Caco-2 (cell line): Measurements from ENCODE around the gene LSMEM2. TPM values are rescaled to one million over a fixed set of nuclear protein-coding genes. Genes with fewer than 3 reads are reported as not detected.

Experiments
- BruUV-seq: library from RNA; stranded (reverse); fragments of 400-500 nt; replicated peaks from 2 replicates; lab custom pipeline; 2021; lab: Mats Ljungman, UMichigan
- CTCF ChIA-PET: fragments of 300-600 bp; sonication (Branson Sonifier 250); formaldehyde crosslinking; loops from one replicate; lab custom pipeline; 2022; ENCODE audit warnings: antibody characterized with exemption; lab: Charles Lee
- POLR2A ChIA-PET: fragments of 300-600 bp; sonication (Branson Sonifier 250); formaldehyde crosslinking; loops from one replicate; lab custom pipeline; 2022; ENCODE audit warnings: antibody characterized with exemption; lab: Charles Lee
- DNase-seq, 2 experiments: peaks; one replicate each; pipeline versions ENCODE4 v3.0.0 to v3.0.0-alpha.2; 2020 to 2022
- H3K27me3 ChIP-seq: replicated peaks from 2 replicates; pipeline ENCODE4 v1.6.0; 2011; ENCODE audit warnings: low read length; ENCODE audit not compliant: control insufficient read depth, insufficient read depth
- H3K36me3 ChIP-seq: 2 replicates; pipeline ENCODE4 v1.5.1; 2011; ENCODE audit warnings: low read length; ENCODE audit not compliant: control insufficient read depth, insufficient read depth
- H3K4me1 ChIP-seq: fragments of 250-450 bp; sonication (Bioruptor Pico); 2 replicates; pipeline ENCODE4 v1.5.1; 2020; ENCODE audit warnings: mild to moderate bottlenecking
- H3K4me3 ChIP-seq: 2 replicates; pipeline ENCODE4 v1.5.1; 2011; ENCODE audit warnings: low read depth, mild to moderate bottlenecking, control low read depth, low read length
- H3K9me3 ChIP-seq: fragments of 250-450 bp; sonication (Bioruptor Pico); 2 replicates; pipeline ENCODE4 v1.5.1; 2020; ENCODE audit warnings: mild to moderate bottlenecking, moderate library complexity
- H3K27ac Mint-ChIP-seq: one replicate; pipeline ENCODE4 v1.8.0; 2022; ENCODE audit warnings: mixed read lengths; ENCODE audit not compliant: unreplicated experiment
- H3K27me3 Mint-ChIP-seq: one replicate; pipeline ENCODE4 v1.8.0; 2022; ENCODE audit warnings: mixed read lengths; ENCODE audit not compliant: insufficient read depth, unreplicated experiment
- H3K36me3 Mint-ChIP-seq: one replicate; pipeline ENCODE4 v1.8.0; 2022; ENCODE audit warnings: mild to moderate bottlenecking, mixed read lengths; ENCODE audit not compliant: insufficient read depth, unreplicated experiment
- H3K4me1 Mint-ChIP-seq: one replicate; pipeline ENCODE4 v1.8.0; 2022; ENCODE audit warnings: low read depth, mixed read lengths; ENCODE audit not compliant: unreplicated experiment
- H3K4me3 Mint-ChIP-seq: one replicate; pipeline ENCODE4 v1.8.0; 2022; ENCODE audit warnings: mild to moderate bottlenecking, moderate library complexity, mixed read lengths; ENCODE audit not compliant: unreplicated experiment
- H3K9me3 Mint-ChIP-seq: one replicate; pipeline ENCODE4 v1.8.0; 2022; ENCODE audit warnings: mixed read lengths; ENCODE audit not compliant: unreplicated experiment
- CTCF ChIP-seq, 2 experiments: fragments of 200-600 bp in 1 of 2; IDR thresholded peaks; 1 replicate in 1 of 2; 2 replicates in 1 of 2; pipeline versions ENCODE4 v1.5.1 to v1.8.0; 2011 to 2022; ENCODE audit warnings: antibody characterized with exemption in 1 of 2, control low read depth in 1 of 2, inconsistent platforms in 1 of 2, low read depth in 1 of 2, low read length in 1 of 2, mild to moderate bottlenecking in 1 of 2, moderate library complexity in 1 of 2; ENCODE audit not compliant: insufficient read depth in 1 of 2, severe bottlenecking in 1 of 2, unreplicated experiment in 1 of 2
- intact Hi-C: fragments of 100-400 bp; cut with micrococcal nuclease; formaldehyde crosslinking; loops from one replicate; pipeline ENCODE4 v1.10.0; 2022; ENCODE audit not compliant: unreplicated experiment
- total RNA-seq: library from RNA; stranded (reverse); gene quantifications from 2 replicates; pipeline ENCODE4 v1.2.3, GENCODE V29; 2022

Gene LSMEM2
- total RNA-seq, 1 experiment from 2014 or later = not detected

GRCh38 chr3:50262778-50263177, 16.1 kb upstream of the LSMEM2 start:
- H3K4me3 ChIP-seq = no peak overlapping the region
- no TSS peak for BruUV-seq
- POLR2A ChIA-PET = no interaction called here
- H3K36me3 Mint-ChIP-seq = peaks cover 31% of the 10 kb centered on the region
- peaks cover 22% of the 10 kb centered on the region for H3K4me1 Mint-ChIP-seq
- DNase-seq = no peak
- intact Hi-C loops = no loop called here
- CTCF ChIA-PET = interaction anchor here (0.8 kb wide), 1 partner anchor 68 kb away, joined by 3 read pairs; no protein-coding TSS in a partner anchor
- no peaks in the 10 kb centered on the region for H3K9me3 Mint-ChIP-seq
- H3K27me3 Mint-ChIP-seq = no peaks in the 10 kb centered on the region
- H3K36me3 ChIP-seq = 0 out of 2 replicates have a peak, but pooled peaks cover 1% of the 10 kb centered on the region
- H3K9me3 ChIP-seq = no peaks in the 10 kb centered on the region
- H3K4me3 Mint-ChIP-seq = peak overlapping the region; percentile 16
- H3K27me3 ChIP-seq = no peaks in the 10 kb centered on the region
- peaks cover 49% of the 10 kb centered on the region for H3K4me1 ChIP-seq
- H3K27ac Mint-ChIP-seq = peak overlapping the region; percentile 96
- no peak for TF ChIP-seq CTCF (IDR thresholded peaks at IDR 0.05; ENCODE audit: insufficient read depth in 1 of 2, low read depth in 1 of 2, low read length in 1 of 2, severe bottlenecking in 1 of 2, unreplicated experiment in 1 of 2)

- no peaks in the 10 kb centered on the region for H3K36me3 ChIP-seq
- peaks cover 56% of the 10 kb centered on the region for H3K4me1 ChIP-seq
- no peaks in the 10 kb centered on the region for H3K9me3 Mint-ChIP-seq
- H3K4me1 Mint-ChIP-seq = peaks cover 31% of the 10 kb centered on the region
- no peaks in the 10 kb centered on the region for H3K9me3 ChIP-seq
- H3K27me3 Mint-ChIP-seq = no peaks in the 10 kb centered on the region
- POLR2A ChIA-PET = interaction anchor here (0.5 to 1.2 kb wide), 7 partner anchors 28 to 338 kb away, joined by 3 to 11 read pairs (median 5); partner anchors contain the start of genes GNAI2 and IFRD2
- H3K27ac Mint-ChIP-seq = peak overlapping the region; percentile 96
- peak overlapping the region; percentile 43 for H3K4me3 Mint-ChIP-seq
- intact Hi-C loops = loop anchor here (1.0 to 2.0 kb wide), 2 partner anchors 10 to 35 kb away; partner anchors contain the start of genes HYAL3 and NAA80
- no peak for DNase-seq
- CTCF ChIA-PET = interaction anchor here (0.7 to 1.9 kb wide), 7 partner anchors 17 to 111 kb away, joined by 3 to 13 read pairs (median 9); partner anchors contain the start of gene GNAI2
- H3K27me3 ChIP-seq = no peaks in the 10 kb centered on the region
- H3K4me3 ChIP-seq = no peak overlapping the region
- TSS peak; percentile 84 for BruUV-seq
- peaks cover 24% of the 10 kb centered on the region for H3K36me3 Mint-ChIP-seq
- TF ChIP-seq CTCF (IDR thresholded peaks at IDR 0.05; ENCODE audit: insufficient read depth in 1 of 2, low read depth in 1 of 2, low read length in 1 of 2, severe bottlenecking in 1 of 2, unreplicated experiment in 1 of 2) = no peak
Observed at GRCh38 chr3:50263478-50264382, 15.2 kb upstream of the LSMEM2 start.

GRCh38 chr3:50264383-50264963, 14.4 kb upstream of the LSMEM2 start:
- BruUV-seq = no TSS peak
- no peaks in the 10 kb centered on the region for H3K27me3 Mint-ChIP-seq
- H3K27me3 ChIP-seq = no peaks in the 10 kb centered on the region
- no peak for TF ChIP-seq CTCF (IDR thresholded peaks at IDR 0.05; ENCODE audit: insufficient read depth in 1 of 2, low read depth in 1 of 2, low read length in 1 of 2, severe bottlenecking in 1 of 2, unreplicated experiment in 1 of 2)
- H3K4me1 Mint-ChIP-seq = peaks cover 39% of the 10 kb centered on the region
- H3K9me3 Mint-ChIP-seq = no peaks in the 10 kb centered on the region
- H3K36me3 ChIP-seq = no peaks in the 10 kb centered on the region
- H3K27ac Mint-ChIP-seq = peak overlapping the region; percentile 96
- peaks cover 19% of the 10 kb centered on the region for H3K36me3 Mint-ChIP-seq
- peak overlapping the region; percentile 44 for H3K4me3 Mint-ChIP-seq
- intact Hi-C loops = loop anchor here (1.0 to 2.0 kb wide), 2 partner anchors 9 to 34 kb away; partner anchors contain the start of genes HYAL3 and NAA80
- POLR2A ChIA-PET = interaction anchor here (0.5 to 1.2 kb wide), 12 partner anchors 11 to 453 kb away, joined by 3 to 11 read pairs (median 6); partner anchors contain the start of genes GNAI2, HEMK1 and IFRD2
- no peak overlapping the region for H3K4me3 ChIP-seq
- CTCF ChIA-PET = interaction anchor here (0.5 to 1.9 kb wide), 17 partner anchors 18 to 815 kb away, joined by 3 to 13 read pairs (median 5); partner anchors contain the start of genes GNAI2, HYAL3 and NAA80
- DNase-seq = peak; percentile 93 to 97
- peaks cover 63% of the 10 kb centered on the region for H3K4me1 ChIP-seq
- H3K9me3 ChIP-seq = no peaks in the 10 kb centered on the region
